Femur (tissue), 1 donor: ENCODE data around the gene UNC13B.
"Not testable (repeated sequence)": the region's sequence is repeated elsewhere in the genome, so short reads cannot be mapped to it uniquely, and the experiment has no call there.

Experiments
- DNase-seq: peaks from one replicate; pipeline ENCODE4 v3.0.0-alpha.2; 2017

UNC13B gene

DNA sequence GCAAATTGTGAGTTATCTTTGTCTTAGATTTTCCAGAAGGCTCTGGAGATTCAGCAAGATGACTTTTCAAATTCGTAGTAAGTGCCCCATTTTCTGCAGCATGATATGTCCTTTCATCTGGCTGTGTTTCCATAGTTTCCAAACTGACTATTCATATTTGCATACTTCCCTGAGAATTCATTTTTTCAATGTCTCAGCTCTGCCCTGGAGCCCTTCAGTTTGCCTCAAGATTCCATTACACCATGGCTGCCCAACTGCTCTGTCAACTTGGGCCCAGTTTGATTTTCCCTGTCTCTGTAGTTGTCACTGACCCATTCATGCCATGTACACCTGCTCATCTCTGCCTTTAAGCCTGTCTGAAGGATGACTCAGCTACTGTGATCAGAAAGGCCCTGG lies 233.9 kb downstream of the UNC13B start:
- no peak for DNase-seq

DNA sequence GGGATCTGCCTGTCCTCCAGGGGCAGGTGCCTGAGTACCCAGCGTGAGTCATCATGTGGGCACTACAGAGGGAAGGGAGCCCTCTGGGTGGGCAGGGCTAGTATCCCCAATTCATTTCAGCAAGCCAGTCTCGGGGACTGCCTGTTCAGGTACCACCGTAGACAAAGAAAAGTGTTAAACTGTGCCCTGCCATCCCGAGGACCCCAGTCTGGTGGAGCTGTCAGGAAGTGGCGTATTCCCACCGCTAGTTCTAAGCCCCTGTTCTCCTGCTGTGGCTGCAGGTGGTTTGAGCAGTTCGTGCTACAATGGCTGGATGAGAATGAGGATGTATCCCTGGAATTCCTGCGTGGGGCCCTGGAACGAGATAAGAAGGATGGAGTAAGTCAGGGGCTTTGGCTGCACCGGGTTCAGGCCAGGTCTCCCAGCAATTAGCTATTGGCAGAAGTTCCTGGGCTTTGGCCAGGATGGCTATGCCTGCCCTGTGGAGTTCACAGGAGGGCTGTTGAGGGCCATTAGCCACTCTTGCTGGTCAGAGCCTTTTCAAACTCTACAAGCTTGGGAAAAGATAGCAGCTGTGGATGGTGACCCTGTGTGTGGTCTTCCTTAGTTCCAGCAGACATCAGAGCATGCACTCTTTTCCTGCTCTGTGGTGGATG lies 234.9 kb downstream of the UNC13B start:
- DNase-seq, result no peak

DNA sequence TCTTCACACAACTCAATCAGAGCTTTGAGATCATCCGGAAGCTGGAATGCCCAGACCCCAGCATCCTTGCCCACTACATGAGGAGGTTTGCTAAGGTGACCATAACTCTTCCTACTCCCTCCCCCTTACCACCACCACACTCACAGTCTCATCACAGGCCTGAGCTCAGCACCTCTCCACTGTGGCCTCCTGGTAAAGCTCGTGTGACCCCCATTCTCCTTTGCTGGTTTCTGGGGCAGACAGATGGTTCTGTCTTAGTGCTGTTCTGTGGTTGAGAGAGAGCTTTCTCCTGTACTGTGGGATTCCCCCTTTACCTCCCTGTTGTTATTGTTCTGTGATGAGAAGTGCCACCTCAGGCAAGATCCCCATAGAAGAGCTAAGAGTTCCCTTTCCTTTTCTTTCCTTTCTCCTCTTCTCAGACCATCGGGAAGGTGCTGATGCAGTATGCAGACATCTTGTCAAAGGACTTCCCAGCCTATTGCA lies 235.4 kb downstream of the UNC13B start:
- DNase-seq, result no peak

DNA sequence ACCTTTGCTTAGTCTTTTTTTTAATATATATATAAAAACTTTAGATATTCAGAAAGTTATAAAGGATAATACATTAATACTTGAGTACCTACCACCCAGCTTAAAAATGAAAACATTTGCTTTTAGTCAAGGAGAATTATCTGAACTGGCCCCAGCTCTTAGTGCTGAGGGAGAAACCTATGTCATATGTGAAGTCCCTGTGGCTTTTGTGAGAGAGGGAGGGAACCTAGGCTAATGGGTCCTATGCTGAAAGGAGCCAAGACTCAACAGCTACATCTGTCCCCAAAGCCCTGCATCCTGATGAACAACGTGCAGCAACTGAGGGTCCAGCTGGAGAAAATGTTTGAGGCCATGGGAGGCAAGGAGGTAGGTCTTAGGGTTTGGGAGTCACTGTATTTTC lies 236.1 kb downstream of the UNC13B start:
- no peak for DNase-seq

DNA sequence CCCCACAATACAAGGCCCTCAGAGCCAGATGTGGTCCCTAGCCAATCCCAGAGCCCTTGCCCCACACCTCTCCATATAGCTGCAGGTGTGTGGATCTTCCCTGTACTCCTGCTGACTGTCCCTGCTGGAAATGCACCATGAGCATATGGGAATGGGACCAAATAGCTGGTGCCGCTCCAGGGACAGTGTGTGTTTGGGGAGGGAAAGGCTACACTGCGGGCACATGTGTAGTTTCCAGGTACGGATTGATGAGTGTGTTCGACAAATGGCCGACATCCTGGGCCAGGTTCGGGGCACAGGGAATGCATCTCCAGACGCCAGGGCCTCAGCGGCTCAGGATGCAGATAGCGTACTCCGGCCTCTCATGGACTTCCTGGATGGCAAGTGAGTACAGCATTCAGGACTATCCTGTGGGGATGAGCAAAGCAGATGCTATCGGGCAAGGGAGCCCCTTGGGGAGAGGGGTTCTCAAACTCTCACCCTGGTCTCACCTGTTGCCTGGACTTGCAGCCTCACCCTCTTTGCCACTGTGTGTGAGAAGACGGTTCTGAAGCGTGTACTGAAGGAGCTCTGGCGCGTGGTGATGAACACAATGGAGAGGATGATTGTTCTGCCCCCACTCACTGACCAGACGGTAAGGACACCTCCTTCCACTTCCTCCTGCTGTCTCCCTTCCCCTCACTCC lies 237.0 kb downstream of the UNC13B start:
- DNase-seq, result no peak

DNA sequence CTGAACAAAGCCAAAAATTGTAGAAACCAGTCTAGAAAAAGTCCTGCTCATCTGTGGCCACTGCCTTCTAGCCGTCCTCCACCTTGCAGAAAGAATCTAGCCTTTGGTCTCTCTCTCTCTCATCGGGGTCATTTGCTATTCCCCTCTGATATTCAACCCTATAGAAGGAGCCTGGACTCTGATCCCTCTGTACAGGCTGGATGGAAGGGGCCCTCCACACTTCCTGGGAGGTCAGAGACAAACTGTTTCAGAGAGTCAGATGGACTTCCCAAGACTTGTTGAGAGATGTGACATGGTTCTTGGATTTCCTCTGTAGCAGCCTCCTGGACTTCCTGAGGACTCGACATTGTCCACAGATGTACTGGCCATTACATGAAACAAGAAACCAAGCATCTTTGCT lies 243.1 kb downstream of the UNC13B start:
- no peak for DNase-seq

DNA sequence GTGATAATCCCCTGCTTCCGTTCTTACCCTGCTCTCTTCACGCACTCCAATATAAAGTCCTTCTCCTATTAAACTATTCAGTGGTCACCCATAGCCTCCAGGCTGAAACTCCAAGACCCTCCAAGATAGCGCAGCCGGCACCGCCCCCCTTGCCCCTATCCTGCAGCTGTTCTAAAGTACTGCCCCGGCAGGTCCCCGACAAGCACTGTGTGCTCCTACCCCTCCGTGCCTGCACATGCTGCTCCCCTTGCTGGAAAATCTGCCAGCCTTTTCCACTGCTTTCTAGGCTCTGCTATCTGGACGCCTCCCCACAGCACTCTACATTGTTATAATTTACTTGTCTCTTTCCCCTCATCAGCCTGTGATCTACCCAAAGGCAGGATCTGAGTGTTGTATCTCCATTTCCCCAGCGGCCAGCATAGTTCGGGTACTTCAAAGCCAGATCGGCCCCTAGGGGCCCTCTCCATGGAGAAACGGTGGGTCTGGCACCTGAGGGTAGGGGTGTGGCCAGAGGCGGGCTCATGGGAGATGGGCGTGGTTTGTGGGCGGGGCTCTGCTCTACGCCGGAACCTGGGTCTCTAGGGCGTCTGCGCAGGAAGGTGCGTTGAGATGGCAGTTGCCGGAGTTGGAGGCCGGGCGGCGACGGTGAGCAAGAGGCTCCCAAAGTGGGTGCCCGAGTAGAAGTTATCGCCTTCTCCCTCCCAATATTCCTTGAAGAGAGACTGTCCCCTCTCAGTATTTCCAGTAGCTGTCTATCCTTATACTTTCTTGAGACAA lies 244.6 kb downstream of the UNC13B start:
- DNase-seq, result no peak

DNA sequence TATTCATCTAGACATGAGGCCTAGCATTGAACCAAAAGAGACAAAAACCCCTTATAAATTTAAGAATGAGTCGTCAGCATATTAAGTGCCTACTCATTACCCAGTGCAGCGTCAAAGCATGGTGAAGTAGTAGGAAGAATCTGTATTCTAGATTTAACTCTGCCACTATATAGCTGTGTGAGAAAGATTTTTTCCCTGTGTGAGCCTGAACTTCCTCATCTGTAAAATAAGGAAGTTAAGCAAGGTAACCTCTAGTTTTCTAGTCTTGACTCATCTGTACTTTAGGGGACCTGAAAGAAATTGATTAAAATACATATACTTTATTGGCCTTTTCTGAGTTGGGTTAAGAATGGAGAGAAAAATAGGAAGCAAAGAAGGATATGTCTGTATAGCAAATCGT lies 246.0 kb downstream of the UNC13B start:
- no peak for DNase-seq

DNA sequence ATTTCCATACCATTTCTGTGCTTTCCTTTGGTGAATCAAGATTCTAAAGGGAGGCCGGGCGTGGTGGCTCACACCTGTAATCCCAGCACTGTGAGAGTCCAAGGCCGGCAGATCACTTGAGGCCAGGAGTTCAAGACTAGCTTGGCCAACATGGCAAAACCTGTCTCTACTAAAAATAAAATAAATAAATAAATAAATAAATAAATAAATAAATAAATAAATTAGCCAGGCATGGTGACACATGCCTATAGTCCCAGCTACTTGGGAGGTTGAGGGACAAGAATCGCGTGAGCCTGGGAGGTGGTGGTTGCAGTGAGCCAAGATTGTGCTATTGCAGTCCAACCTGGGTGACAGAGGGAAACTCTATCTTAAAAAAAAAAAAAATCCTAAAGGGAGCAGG lies 247.6 kb downstream of the UNC13B start:
- DNase-seq, result not testable (repeated sequence)

DNA sequence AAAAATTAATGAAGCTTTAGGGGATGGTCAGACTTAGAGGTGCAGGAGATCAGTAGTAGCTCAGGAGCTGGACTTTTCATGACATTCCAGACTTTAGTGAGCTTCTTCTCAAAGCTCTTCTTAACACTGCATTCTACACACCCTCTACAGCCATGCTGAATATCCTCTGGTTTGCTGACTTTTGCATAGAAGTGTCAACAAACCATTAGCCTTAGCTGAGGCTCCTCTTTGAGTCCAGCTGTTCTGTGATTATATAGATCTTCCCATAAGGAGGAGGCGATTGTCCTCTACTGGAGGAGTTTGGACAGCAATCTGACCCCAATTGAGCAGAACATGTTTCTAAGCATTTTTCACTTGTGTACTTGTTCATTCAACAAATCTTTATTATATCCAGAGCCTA lies 253.1 kb downstream of the UNC13B start:
- DNase-seq, result no peak

DNA sequence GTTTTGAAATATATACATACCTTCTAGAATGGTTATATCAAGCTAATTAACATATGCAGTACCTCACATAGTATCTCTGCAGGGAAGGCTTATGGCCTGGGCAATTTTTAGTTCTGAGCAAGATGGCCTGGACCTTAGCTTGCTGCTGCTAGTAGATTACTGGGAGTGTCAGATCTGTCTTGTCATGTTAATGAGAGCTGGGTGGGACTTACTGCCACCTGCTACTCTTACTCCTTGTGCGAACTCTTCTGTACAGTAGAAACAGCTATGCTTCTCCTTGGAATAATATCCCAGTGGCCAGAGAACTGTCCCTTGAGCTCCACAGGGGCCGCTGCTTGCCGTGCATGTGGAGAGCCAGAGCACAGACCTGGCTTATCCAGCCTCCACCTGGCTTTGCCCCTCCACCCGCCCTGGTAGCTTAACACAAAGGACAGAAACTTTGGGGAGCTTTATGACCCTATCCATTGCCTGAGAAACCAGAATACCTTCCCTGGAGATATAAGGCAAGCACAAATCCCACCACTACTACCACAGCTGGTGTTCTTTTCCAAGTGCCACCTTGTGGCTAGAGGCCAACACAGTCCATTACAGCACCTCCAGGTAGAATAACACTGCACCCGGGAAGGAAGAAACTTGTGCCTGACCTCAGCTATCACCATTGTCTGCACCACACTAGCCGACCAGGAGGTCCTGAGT lies 253.7 kb downstream of the UNC13B start:
- no peak for DNase-seq

DNA sequence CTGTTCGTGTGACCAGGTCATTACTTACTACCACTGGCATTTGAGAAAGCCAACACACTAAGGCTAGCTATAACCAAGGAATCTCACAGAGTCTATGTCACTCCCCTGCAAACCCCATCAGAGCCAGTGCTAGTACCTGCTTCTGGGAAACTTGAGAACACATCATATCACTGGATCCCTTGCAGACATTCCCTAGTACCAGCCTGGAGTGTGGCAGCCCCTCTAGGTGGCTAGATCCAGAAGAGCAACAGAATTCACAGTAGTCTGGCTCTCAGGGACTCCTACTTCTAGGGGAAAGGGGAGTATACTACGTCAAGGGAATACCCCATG lies 254.3 kb downstream of the UNC13B start:
- DNase-seq, result no peak

DNA sequence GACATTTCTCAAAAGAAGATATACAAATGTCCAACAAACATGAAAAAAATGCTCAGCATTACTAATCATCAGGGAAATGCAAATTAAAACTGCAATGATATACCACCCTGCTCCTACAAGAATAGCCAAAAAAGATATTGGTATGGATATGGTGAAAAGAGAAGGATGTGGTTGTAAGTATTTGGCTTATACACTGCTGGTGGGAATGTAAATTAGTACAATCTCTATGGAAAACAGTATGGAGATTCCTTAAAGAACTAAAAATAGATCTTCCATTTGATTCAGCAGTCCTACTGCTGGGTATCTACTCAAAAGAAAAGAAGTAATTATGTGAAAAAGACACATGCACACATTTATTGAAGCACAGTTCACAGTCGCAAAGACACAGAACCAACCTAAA lies 260.5 kb downstream of the UNC13B start:
- DNase-seq, result no peak

DNA sequence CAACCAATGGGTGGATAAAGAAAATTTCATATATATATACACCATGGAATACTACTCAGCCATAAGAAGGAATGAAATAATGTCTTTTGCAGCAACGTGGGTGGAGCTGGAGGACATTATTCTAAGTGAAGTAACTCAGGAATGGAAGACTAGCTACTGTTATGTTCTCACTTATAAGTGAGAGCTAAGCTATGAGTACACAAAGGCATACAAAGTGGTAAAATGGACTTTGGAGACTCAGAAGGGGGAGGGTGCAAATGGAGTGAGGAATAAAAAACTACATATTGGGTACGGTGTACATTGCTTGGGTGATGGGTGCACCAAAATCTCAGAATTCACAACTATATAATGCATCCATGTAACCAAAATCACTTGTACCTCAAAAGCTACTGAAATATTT lies 260.9 kb downstream of the UNC13B start:
- DNase-seq, result no peak

DNA sequence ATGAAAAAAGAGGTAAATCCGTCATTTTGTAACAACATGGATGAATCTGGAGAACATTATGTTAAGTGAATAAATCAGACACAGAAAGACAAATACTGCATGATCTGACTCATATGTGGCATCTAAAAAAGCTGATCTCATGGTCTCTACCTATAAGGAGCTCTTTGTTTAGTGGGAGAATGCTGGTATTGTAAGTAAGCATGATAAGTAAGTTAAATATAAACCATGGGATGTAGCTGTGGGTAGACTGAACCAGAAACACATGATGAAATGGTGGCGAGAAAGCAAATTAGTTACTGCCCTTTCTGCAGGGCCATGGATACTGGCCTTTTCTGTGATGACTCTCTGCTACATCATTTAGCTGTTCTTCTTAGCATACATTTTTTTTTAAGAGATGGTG lies 261.7 kb downstream of the UNC13B start:
- DNase-seq, result no peak

DNA sequence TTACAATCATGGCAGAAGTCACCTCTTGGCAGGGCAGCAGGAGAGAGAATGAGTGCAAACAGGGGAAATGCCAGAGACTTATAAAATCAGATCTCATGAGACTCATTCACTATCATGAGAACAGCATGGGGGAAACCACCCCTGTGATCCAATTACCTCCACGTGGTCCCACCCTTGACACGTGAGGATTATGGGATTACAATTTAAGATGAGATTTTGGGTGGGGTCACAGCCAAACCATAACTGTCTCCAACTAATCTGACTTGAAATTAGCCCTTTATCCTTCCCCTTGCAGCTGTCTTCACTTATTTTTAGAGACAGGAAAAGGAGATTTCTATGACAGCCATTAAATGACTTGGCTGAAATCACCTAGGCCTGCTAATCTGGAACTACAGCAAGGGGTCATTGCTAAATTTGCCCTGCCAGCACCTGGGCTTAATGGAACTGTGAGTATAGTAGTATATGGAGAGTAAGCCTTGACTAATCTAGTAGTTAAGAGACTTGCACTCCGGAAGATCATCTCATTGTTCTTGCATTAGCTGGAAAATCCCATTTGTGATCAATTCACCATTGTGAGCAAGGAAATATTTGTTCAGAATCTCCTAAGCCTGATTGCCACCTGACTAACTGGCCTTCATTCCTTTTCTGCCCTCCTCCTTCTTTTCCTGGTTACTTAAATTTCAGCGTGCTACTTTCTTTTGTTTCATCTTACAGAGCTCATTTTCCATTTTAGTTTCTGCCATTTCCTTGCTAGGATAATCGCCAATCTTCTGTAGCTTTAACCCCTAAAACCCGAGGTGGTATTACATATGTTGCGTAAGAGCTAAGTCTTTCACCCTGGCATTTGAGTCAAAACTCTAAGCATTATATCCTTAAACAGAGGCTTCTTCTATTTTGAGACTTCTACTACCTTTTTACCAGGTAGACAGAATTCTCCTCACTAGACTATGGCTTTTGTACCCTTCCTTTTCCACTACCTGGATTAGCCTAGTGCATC lies 262.8 kb downstream of the UNC13B start:
- DNase-seq, result no peak

DNA sequence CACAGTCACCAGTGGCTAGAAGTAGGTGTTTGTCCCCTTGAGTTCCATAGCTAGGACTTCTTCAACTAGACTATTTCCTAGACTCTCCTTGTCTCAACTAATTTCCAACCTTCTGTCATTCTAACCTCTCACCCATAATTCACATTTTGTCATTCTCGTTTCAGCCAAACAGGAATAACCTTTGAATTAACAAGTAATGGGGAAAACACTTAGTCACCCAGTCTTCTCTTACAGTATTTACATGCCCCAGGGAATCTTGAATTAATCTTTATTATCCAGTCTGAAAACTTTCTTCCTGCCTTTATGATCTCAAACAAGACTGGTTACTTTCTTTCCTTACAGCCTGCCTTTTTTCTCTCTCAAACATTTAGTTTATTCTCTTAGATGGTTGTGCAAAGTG lies 264.8 kb downstream of the UNC13B start:
- no peak for DNase-seq

DNA sequence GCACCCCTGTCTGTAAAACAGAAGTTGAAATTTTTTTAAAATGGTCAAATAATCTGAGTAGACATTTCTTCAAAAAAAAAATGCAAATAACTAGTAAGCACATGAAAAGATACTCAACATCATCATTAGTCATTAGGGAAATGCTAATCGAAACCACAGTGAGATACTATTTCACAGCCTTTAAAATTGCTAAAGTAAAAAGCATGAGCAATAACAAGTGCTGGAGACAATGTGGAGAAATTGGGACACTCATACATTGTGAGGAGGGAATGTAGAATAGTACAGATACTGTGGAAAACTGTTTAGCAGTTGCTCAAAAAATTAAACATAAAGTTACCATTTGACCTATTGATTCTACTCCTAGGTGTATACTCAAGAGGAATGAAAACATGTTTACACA lies 269.7 kb downstream of the UNC13B start:
- no peak for DNase-seq

DNA sequence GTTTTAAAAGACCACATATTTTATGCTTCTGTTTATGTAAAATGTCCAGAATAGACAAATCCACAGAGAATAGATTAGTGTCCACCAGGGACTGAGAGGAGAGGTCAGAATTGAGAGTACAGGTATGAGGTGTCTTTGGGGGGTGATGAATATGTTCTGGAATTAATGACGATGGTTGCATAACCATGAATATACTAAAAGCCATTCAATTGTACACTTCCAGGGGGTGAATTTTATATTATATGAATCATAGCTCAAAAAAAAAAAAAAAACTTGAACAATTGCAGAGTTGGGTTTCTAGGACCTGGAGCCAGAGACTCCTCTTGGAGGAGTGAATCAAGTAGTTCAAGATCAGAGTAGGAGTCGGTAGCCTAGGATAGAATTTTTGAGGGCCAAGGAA lies 270.3 kb downstream of the UNC13B start:
- DNase-seq, result no peak

DNA sequence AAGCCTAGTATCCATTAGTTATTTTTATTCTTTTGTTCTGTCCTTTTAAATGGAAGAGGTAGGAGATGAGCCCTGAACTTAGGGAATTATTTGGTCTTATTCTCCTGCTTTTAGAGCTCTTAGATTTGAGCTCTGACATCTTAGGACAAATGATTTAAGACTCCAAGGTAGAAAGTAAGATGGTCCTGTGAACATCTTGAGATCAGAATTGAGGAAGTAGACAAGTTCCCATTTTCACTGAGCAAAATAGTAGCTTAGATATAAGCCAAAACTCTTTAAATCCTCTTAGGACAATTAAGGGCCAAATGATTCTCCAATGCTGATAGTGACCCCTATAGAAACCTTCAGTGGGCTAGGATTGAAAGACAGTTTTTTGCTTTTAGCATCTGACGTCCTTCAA lies 275.1 kb downstream of the UNC13B start:
- DNase-seq, result no peak

DNA sequence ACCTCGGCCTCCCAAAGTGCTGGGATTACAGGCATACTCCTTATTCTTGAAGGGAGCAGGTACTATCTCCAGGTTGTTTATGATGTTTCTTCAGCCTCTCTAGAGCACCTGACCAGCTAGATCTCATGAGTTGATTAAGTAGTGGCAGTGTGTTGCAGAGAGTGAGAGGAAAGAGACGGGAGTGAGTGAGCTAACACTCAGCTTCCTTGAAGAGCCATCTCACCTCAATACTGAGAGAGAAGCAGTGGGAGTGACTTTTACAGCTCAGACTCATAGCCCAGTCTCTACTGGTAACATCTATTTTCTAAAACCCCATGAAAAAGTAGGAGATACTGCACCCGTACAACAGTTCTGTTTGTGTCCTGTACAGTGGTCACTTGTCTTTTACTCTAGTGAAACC lies 284.2 kb downstream of the UNC13B start:
- no peak for DNase-seq

DNA sequence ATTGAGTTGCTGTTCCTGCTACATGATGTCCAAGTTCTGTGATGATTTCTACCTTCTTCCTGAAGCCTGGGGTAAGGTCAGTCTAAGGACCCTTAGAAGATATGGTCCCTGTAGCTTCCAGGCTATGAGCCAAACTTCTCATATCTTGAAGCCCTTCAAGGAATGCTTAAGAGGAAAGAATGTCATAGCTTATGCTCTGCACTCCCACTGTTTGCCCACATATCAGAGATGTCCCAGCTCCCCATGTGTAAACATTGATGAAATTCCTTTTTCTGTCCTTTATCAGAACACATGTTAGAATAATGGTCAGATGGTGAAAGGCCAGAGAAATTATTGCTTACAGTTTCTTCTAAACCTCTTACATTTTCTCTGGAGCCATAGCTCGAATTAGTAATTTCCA lies 286.7 kb downstream of the UNC13B start:
- no peak for DNase-seq
